A204.1 (cell line): ENCODE data around the gene PARVB.

ENCODE experiments used
- FAIRE-seq: peaks from 2 replicates; lab custom pipeline; 2012; peaks lifted over from hg19 to GRCh38; lab: Jason Lieb, UNC

Gene PARVB

GRCh38 chr22:44164031-44164430, 139.9 kb downstream of the PARVB start:
- FAIRE-seq, result no peak

DNA sequence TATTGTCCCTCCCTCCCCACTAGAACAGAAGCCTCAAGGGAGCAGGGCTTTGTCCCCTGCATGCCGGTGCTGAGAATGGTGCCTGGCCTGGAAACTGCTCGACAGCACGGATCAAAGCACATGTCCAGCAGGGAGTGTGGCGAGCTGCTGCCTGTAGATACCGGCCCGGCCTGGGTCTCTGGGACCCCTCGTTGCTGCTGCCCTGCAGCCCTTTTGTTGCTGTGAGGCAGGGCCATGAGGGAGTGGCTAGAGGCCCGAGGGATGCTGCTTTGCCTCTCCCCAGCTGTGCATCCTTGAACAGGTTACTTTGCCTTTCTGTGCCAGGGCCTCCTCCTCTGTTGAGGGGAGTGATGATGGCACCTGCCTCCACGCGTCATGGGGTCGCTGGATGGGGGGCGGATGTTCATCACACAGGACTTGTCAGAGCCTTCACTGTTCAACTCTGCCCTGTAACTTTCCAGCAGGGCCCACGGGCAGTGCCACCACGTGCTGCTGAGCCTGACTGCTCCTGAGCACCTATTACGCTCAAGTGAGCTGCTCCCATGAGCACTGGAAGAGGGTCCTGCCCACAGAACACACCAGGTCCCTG, 141.3 kb downstream of the PARVB start:
- no peak for FAIRE-seq

- no peak for FAIRE-seq
These were observed 142.6 kb downstream of the PARVB start for GRCh38 chr22:44166498-44167276.

DNA sequence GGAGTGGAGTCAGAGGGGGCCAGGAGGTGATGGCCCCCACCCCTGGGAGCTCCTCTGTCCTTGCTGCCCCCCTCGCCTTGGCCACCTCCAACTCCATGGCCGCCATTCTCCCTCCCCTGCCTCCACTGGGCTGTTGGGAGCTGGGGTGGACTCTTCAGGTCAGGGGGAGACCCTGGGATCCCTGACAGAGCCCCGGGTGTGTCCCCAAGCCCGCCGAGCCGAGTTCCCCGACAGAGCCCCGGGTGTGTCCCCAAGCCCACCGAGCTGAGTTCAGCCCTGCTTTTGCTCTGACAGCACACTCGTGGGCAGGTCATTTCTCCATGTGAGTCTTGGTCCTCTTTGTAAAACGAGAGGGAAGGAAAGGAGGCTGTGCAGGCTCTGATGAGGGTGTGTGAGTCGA, 143.4 kb downstream of the PARVB start:
- no peak for FAIRE-seq

DNA sequence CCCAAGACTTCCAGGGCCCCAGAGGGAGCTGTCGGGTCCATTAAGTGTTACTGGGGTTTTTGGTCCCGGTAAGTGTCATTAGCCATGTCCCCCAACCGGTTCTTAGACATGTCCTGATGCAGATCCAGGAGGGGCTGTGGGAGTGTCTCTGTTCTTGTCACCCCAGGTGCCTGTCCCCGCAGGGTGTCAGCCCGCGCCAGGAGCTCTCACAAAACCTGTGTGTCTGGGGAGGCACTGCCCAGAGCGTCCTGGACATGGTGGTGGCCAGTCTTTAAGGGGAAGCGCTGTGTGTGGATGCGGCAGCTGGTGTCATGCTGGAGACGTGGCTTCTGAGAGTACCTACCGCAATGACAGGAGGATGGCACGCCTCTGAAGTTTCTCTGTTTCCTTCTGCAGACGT, 144.1 kb downstream of the PARVB start:
- FAIRE-seq, result no peak

DNA sequence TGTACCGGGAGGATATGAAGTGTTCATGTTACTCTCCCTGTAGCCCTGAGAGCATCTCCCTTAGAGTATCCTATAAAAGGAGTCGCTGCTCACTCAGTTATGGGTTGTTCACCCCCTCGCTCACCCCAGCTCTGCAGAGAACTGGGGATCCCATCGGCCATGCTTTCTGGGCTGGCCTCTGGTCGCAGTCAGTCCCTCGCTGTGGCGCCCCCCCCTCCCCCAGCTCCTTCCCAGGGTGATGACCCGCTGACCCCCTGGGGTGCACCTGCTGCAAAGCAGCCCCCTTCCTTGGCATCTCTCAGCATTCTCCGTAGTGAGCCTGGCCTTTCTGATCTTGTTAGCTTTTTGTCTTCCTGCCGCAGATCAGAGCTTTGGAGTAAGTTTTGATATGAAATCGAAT, 146.4 kb downstream of the PARVB start:
- no peak for FAIRE-seq

DNA sequence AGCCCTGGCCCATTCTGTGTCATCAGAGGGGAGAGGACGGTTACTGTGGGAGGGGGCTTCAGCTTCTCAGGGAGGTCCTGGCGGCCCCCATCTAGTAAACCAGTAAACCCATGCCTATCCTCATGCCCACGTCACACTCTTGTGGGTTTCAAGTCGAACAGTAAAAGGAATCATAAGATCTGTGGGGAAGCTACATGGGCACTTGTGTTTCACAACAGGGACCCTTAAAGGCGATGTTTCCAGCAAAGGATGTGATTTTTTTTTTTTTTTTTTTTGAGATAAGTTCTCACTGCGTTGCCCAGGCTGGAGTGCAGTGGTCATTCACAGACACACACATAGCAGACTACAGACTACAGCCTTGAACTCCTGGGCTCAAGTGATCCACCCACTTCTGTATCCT, 147.5 kb downstream of the PARVB start:
- no peak for FAIRE-seq

- FAIRE-seq, result no peak
These were observed 148.4 kb downstream of the PARVB start for GRCh38 chr22:44172370-44173108.

DNA sequence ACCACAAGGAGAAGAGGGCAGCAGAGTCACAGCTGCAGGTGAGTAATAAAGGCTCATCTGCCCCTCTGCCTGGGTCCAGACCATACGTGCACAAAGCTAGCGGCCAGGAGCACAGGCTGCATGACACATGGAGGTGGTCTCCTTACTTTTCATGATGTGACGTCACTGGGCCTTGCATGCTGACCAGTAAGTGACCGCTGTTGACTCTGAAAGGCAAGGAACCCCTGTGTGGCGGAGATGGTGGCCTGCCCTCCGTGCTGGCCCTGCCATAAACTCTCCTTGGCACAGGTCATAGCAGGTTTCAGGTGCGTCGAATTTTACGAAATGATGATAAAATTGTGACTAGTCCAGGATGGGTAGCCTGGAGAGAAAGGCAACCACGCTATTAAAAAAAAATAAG, 149.1 kb downstream of the PARVB start:
- no peak for FAIRE-seq

DNA sequence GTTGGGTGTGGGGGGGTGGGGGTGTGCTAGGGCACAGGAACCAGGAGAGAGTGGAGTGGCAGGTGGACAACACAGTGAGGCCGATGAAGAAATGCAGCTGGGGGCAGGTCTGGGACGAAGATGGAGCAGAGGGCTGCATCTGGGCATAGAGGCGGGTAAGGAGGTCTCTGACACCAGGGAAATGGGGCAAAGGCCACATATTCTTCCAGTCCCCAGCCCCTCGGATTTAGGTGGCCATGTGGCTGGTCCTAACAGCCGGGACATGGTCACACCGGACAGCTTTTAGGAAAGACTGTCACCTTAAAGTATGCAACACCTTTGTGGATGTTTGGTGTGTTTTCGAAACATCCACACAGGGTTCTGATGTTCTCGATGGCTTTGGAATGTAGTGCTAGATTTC, 151.6 kb downstream of the PARVB start:
- FAIRE-seq, result no peak

GRCh38 chr22:44179196-44179988, 155.3 kb downstream of the PARVB start:
- no peak for FAIRE-seq

DNA sequence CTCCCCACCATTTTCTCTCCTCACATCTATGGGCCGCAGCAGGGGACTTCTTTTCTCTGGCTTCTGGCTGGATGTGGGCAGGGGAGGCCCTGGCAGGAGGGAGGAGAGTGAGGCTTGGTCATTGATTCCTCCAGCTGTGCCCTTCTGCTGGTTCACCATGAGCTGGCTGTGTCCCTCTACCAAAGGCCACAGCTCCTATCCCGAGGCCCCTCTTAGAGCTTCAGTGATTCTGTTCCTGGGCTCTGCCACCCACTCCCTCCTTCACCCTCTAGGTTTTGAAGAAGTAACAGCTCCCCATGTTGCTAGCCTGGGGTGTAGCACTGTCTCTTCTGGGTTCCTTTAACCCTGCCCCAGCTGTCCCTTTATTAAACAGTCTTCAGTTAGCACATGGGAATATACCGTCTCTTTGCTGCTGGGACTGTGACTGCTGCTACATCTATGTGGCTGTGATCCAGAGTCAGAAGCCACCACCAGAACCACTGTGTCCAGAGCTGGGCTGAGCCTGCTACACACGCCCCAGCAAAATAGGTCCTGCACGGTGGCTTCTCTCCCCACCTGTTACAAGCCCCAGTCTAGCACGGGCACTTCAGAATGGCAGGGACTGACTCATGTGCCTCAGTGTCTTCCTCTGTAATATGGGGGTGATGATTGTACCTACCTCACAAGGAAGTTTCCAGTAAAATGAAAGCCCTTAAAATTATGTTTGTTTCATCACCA, 156.0 kb downstream of the PARVB start:
- no peak for FAIRE-seq

DNA sequence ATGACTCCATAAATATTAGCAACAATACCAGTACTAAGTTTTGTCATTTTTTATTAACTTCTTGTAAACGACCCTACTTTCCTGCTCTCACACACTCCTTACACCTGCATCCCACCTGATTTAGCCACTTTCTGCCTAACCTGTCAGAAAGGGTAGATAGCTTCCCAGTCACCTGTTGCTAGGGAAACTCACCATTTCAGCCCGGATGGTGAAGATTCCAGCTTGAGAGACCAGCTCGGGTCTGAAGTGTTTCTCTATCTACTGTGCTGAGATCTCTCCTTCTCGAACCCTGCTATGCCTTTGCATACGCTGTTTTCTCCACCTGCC, 156.6 kb downstream of the PARVB start, which contains the start of gene PARVG:
Gene PARVG (plus strand): TSS at position 220 of the 327 bp plus-strand sequence. CDS start 2,405 bp downstream, outside the sequence.
- no peak for FAIRE-seq

DNA sequence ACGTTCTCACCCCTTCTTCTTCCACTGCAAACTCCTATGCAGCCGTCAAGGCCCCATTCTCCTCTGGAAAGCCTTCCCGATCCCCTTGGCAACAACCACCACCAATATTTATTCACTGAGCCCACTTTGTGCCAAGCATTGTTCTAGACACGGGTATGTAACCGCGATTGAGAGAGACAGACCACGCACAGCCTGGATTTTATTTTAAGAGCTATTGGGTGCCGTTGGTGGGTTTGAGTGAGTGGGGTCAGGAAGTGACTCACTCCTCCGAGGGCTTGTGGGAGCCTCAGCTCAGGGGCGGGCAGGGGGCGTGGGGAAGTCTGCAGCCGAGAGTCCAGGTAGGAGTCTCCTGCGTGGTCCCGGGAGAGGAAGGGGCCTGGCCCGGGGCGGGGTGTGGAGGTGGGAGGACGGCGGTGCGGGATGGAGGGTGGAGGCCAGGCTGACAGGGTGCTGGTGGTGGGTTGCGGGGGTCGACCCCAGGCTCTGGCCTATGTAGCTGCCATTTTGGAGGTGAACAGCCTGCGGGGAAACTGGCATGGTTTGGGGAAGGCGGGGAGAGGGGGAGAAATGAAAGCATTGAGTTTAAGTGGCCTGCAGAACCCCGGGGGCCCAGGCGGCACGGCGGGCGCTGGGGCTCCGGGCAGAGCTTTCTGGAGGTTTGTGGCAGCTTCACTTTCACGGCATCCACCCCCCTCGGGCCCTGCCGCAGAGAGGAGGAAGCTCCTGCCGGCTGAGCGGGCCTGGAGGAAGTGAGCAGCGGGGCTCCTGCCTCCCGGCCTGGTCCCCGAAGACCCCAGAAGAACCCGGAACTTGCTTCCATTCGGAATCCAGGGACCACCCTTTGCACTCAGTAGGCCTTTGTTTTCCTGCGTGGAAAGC, 157.2 kb downstream of the PARVB start:
- FAIRE-seq, result no peak

DNA sequence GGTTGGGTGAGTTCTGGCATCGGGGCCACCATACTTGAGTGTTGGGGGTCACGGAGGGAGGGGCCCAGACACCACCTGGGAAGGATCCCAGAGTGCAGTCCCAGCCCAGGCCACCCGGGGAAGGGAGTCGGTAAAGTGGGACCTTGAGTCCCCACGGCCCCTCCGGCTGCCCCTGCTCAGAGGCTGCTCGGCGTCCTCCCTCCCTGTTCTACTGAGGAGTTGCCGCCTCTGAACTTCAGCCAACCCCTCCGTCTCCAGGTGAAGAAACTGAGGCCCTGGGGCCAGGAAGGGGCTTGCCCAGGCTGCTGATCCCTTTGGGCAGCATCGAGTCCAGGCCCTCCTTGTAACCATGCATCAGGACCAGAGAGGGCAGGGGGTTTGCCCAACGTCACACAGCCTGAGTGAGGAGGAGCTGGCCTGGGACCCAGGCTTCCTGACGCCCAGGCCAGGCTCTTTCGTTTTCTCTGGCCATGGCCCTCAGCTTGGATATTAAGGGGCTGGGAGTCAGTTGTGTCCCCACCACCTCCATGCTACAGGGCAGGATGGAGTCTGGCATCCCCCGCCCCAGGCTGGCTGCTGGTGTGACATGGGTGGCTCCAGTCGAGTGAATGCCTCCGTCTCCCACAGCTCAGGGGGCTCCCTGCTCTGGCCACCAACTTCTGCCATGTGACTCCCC, 157.9 kb downstream of the PARVB start:
- FAIRE-seq, result no peak

DNA sequence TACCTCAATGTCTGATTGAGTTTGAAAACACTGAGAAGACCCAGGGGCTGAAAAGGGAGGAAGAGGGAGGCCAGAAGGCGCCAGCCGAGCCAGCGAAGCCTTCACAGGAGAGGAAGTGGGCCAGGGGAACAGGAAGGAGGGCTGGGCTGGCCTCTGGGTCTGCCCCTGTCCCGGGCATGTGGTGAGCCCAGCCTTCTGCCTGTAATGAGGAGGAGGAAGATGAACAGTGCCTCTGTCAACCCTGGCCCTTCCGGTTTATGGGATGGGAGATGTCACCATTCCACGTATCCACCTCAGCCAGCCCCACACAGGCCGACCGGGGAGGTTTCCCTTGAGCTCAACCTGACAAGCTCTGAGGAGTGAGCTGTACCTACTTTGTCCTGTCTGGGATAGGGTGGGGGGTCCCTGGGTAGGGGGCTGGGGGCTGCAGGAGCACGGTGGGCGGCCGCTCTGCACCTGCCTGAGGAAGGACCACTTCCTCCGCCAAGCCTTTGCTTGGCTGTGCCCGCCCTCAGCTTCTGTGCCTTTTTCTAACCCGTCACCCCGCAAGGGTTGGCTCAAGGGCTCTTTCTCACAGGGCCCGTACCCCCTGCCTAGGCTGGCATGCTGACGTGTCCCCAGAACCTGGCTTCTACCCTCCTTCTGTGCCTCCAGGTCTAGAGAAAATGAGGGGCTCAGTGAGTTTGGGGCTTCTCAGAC, 158.6 kb downstream of the PARVB start:
- FAIRE-seq, result no peak

GRCh38 chr22:44183287-44183588, 159.1 kb downstream of the PARVB start:
- FAIRE-seq, result no peak

DNA sequence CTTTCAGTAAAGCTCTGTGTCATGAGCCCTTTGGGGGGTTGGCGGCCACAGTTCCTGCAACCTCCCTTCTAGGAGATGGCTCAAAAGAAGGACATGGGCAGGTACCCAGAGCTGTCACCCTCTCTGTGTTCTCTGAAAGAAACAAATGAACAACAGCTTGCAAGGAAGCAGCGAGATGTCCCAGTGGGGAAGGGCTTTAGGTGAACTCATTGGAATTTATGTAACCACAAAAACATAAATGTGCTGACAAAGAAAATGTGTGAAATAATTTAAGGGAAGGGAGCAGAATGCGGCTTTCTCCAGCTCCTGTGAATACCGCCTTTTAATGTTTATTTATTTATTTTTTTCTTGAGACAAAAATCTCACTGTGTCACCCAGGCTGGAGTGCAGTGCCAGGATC, 159.9 kb downstream of the PARVB start:
- no peak for FAIRE-seq

DNA sequence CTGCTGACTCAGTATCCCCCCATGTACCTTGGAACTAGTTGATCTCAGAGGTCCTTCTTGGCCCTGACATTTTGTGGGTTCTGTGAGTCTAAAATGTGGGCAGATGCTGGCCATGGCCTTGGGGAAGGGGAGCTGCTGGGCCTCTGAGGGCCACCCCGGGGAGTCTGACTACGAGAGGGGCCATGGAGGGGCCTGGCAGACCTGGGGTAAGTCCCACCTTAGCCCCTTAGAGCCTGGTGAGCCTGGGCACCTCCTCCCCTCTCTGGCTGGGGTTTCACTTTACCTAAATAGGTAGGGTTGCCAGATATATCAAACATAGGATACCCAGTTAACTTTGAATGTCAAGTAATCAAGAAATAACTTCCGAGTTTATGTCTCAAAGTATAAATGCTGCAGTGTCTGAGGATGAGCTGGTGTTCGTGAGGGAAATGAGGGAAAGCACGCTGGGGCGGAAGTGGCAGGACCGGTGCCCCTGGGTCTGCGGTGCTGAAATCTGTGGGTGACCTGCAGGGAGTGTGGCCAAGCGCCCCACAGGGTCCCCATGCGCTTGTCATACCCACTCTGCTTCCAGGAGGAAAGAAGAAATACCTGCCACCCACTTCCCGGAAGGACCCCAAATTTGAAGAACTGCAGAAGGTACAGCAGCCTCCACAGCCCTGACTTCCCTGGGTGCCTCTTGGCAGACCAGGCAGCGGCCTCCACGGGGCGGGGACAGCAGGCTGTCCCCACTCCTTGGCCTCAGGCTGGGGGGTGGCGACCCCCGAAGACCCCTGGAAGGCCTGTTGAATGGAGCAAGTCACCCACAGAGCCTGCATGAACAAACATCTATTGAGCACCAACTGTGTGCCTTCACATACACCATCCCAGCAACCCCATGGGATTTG, 161.4 kb downstream of the PARVB start:
- FAIRE-seq, result no peak
